Erythroblast (primary cell): Measurements from ENCODE around the gene ZIM2.

Experiments
- GATA1 ChIP-seq: IDR thresholded peaks from 2 replicates; pipeline ENCODE4 v1.6.1; 2011; ENCODE audit warnings: low read depth, mild to moderate bottlenecking, control low read depth, low read length, moderate library complexity
- POLR2A ChIP-seq: IDR thresholded peaks from 2 replicates; pipeline ENCODE4 v1.6.1; 2011; ENCODE audit warnings: mild to moderate bottlenecking, low read length

DNA sequence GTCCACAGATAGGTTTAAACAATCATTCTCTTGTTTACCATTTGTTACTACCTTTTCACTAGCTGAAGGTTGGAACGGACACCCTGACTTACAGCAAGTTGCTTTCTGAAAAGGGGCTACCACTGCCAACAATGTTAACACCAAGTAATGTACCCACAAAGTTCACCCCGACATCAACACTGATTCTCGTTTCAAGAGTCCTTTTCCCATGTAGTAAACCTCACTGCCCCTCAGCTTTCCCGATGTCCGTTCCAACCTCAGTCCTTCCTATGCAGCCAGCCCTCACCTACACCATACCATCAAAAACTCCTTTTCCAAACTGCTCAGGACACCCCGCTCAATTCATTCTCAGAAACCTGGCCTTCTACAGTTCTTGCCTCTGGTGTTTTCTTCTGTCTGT, 29.0 kb downstream of the ZIM2 start:
- TF ChIP-seq POLR2A (no peak), GATA1 (no peak)
